ENCODE measurements around the gene FADS6.

DNA sequence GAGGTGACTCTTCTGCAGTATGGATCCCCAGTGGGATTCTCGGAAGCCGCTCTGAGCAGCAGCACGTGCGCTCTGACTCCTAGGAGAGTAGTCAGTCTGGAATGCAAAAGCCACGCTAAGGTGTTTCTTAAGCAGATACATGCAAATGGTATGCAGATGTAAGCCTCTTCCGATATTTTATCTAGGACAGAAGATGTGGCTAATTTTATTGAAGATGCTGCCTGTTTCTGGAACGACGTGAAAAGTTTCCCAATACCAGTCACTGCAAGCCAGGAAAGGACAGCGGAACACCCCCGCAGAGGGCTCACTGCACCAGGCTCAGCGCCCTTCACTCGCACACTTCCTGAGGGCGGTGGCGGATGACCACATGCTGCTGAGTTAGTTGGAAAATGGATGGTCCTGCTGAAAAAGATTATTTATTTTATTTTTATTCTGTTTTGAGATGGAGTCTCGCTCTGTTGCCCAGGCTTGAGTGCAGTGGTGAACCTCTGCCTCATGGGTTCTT is 10.1 kb downstream of the FADS6 start:
- TF ChIP-seq CTCF (IDR thresholded peaks at IDR 0.05) (no peak), ZFX (IDR thresholded peaks at IDR 0.05; ENCODE audit: borderline replicate concordance) (no peak)
